HUES64 (cell line): ENCODE measurements around the gene C20orf144.
"Not testable (repeated sequence)": the region's sequence is repeated elsewhere in the genome, so short reads cannot be mapped to it uniquely, and the experiment has no call there.

Experiments used
- H3K27ac ChIP-seq: 2 replicates; pipeline ENCODE4 v1.7.0; 2013; ENCODE audit warnings: low read depth, low read length, inconsistent platforms
- H3K27me3 ChIP-seq: 2 replicates; pipeline ENCODE4 v1.6.1; 2013; ENCODE audit warnings: mild to moderate bottlenecking, low read length; ENCODE audit not compliant: insufficient read depth
- H3K36me3 ChIP-seq: 2 replicates; pipeline ENCODE4 v1.6.1; 2013; ENCODE audit warnings: mild to moderate bottlenecking, low read length; ENCODE audit not compliant: insufficient read depth
- H3K4me1 ChIP-seq: 2 replicates; pipeline ENCODE4 v1.6.1; 2013; ENCODE audit warnings: mild to moderate bottlenecking, low read length, moderate library complexity; ENCODE audit not compliant: insufficient read depth
- H3K4me3 ChIP-seq: 2 replicates; pipeline ENCODE4 v1.5.1; 2013; ENCODE audit warnings: mild to moderate bottlenecking, low read length, moderate library complexity
- H3K9ac ChIP-seq: 2 replicates; pipeline ENCODE4 v1.6.1; 2013; ENCODE audit warnings: mild to moderate bottlenecking, low read depth, low read length
- H3K9me3 ChIP-seq: 2 replicates; pipeline ENCODE4 v1.6.1; 2013; ENCODE audit warnings: low read depth, low read length; ENCODE audit not compliant: insufficient read depth
- WGBS: fragments of 150-250, 120-280 bp; methylation state at CpG from one replicate; pipeline ENCODE4 v1.1.7; 2013; ENCODE audit warnings: missing lambda C conversion rate; 5-methylcytosine and 5-hydroxymethylcytosine counted together

C20orf144 gene

GRCh38 chr20:33688938-33689424, 26.9 kb downstream of the C20orf144 start:
- no peak overlapping the region for H3K27ac ChIP-seq
- H3K9ac ChIP-seq, result no peak overlapping the region
- no peaks in the 10 kb centered on the region for H3K36me3 ChIP-seq
- 87% methylated on average over 3 of the region's 3 CpGs for WGBS
- no peak overlapping the region for H3K4me3 ChIP-seq
- H3K27me3 ChIP-seq, result peaks cover 23% of the 10 kb centered on the region
- H3K9me3 ChIP-seq, result no peaks in the 10 kb centered on the region
- peaks cover 20% of the 10 kb centered on the region for H3K4me1 ChIP-seq

- Histone ChIP-seq H3K4me1 (peaks cover 26% of the 10 kb centered on the region), H3K9ac (no peak overlapping the region), H3K27ac (no peak overlapping the region), H3K9me3 (no peaks in the 10 kb centered on the region), H3K36me3 (no peaks in the 10 kb centered on the region), H3K27me3 (peaks cover 23% of the 10 kb centered on the region), H3K4me3 (no peak overlapping the region)
- WGBS, result 100% methylated on average over 1 of the region's 1 CpG
Observed at GRCh38 chr20:33689493-33689892, 27.4 kb downstream of the C20orf144 start.

- H3K4me1 ChIP-seq, result peaks cover 28% of the 10 kb centered on the region
- no peak overlapping the region for H3K27ac ChIP-seq
- 30% methylated on average over 4 of the region's 4 CpGs for WGBS
- H3K27me3 ChIP-seq, result peaks cover 23% of the 10 kb centered on the region
- H3K9ac ChIP-seq, result no peak overlapping the region
- no peaks in the 10 kb centered on the region for H3K9me3 ChIP-seq
- no peak overlapping the region for H3K4me3 ChIP-seq
- H3K36me3 ChIP-seq, result no peaks in the 10 kb centered on the region
Observed at GRCh38 chr20:33689973-33690372, 27.8 kb downstream of the C20orf144 start.

- Histone ChIP-seq H3K36me3 (no peaks in the 10 kb centered on the region), H3K9ac (no peak overlapping the region), H3K9me3 (0 out of 2 replicates have a peak, but pooled peaks cover 3% of the 10 kb centered on the region), H3K4me3 (no peak overlapping the region), H3K27ac (no peak overlapping the region), H3K4me1 (peaks cover 23% of the 10 kb centered on the region), H3K27me3 (peaks cover 19% of the 10 kb centered on the region)
- WGBS, result 82% methylated on average over 4 of the region's 5 CpGs
Observed at GRCh38 chr20:33693289-33693688, 31.2 kb downstream of the C20orf144 start.

GRCh38 chr20:33693741-33694638, 31.9 kb downstream of the C20orf144 start:
- no peak overlapping the region for H3K9ac ChIP-seq
- no peak overlapping the region for H3K27ac ChIP-seq
- H3K4me3 ChIP-seq, result no peak overlapping the region
- 0 out of 2 replicates have a peak, but pooled peaks cover 3% of the 10 kb centered on the region for H3K9me3 ChIP-seq
- no peaks in the 10 kb centered on the region for H3K36me3 ChIP-seq
- H3K27me3 ChIP-seq, result peaks cover 12% of the 10 kb centered on the region
- H3K4me1 ChIP-seq, result peaks cover 23% of the 10 kb centered on the region
- 78% methylated on average over 17 of the region's 17 CpGs for WGBS

GRCh38 chr20:33694639-33695012, 32.5 kb downstream of the C20orf144 start:
- whole genome bisulfite sequencing, result 76% methylated on average over 6 of the region's 6 CpGs
- Histone ChIP-seq H3K27ac (no peak overlapping the region), H3K9me3 (0 out of 2 replicates have a peak, but pooled peaks cover 3% of the 10 kb centered on the region), H3K9ac (no peak overlapping the region), H3K4me3 (no peak overlapping the region), H3K36me3 (no peaks in the 10 kb centered on the region), H3K4me1 (peaks cover 23% of the 10 kb centered on the region), H3K27me3 (peaks cover 6% of the 10 kb centered on the region)

GRCh38 chr20:33696448-33696847, 34.3 kb downstream of the C20orf144 start:
- Histone ChIP-seq H3K9me3 (0 out of 2 replicates have a peak, but pooled peaks cover 3% of the 10 kb centered on the region), H3K4me1 (peaks cover 17% of the 10 kb centered on the region), H3K27me3 (no peaks in the 10 kb centered on the region), H3K36me3 (no peaks in the 10 kb centered on the region), H3K4me3 (no peak overlapping the region), H3K9ac (no peak overlapping the region), H3K27ac (no peak overlapping the region)
- 85% methylated on average over 4 of the region's 4 CpGs for WGBS

GRCh38 chr20:33697129-33697528, 35.0 kb downstream of the C20orf144 start:
- Histone ChIP-seq H3K9ac (no peak overlapping the region), H3K27ac (no peak overlapping the region), H3K27me3 (no peaks in the 10 kb centered on the region), H3K9me3 (0 out of 2 replicates have a peak, but pooled peaks cover 3% of the 10 kb centered on the region), H3K36me3 (no peaks in the 10 kb centered on the region), H3K4me1 (peaks cover 17% of the 10 kb centered on the region), H3K4me3 (no peak overlapping the region)
- WGBS, result 83% methylated on average over 8 of the region's 8 CpGs

GRCh38 chr20:33698966-33699365, 36.8 kb downstream of the C20orf144 start:
- 94% methylated on average over 19 of the region's 27 CpGs for WGBS

GRCh38 chr20:33700696-33701441, 38.7 kb downstream of the C20orf144 start:
- not testable (repeated sequence) for H3K4me1 ChIP-seq, H3K9ac ChIP-seq, H3K36me3 ChIP-seq, H3K27me3 ChIP-seq, H3K27ac ChIP-seq, H3K9me3 ChIP-seq, H3K4me3 ChIP-seq
- WGBS, result 96% methylated on average over 44 of the region's 45 CpGs

More at GRCh38 chr20:33698966-33699365, 36.8 kb downstream of the C20orf144 start:
- H3K36me3 ChIP-seq, H3K4me3 ChIP-seq, H3K27me3 ChIP-seq, H3K27ac ChIP-seq, H3K9ac ChIP-seq, H3K9me3 ChIP-seq, H3K4me1 ChIP-seq: not testable (repeated sequence)
